Adrenal gland (tissue), 12 donors: ENCODE data around the gene MIP. TPM values are rescaled to one million over a fixed set of nuclear protein-coding genes. Genes with fewer than 3 reads are reported as not detected.

Experiments
- DNase-seq, 7 donors: peaks; one replicate each; pipeline ENCODE4 v3.0.0-alpha.2; 2019 to 2020
- H3K27ac ChIP-seq, 5 donors: fragments of 200-600 bp; sonication (generic) in 4 of 5; 1 replicate in 3 of 5; 2 replicates in 2 of 5; pipeline versions ENCODE4 v1.5.1 to v1.8.0; 2016 to 2020; ENCODE audit warnings: mild to moderate bottlenecking in 1 of 5
- H3K27me3 ChIP-seq: fragments of 200-600 bp; 2 replicates; pipeline ENCODE4 v1.8.0; 2021
- H3K36me3 ChIP-seq, 2 donors: fragments of 200-600 bp; replicated peaks in 1 of 2; 1 replicate in 1 of 2; 2 replicates in 1 of 2; pipeline versions ENCODE4 v1.5.1 to v1.8.0; 2018 to 2022
- H3K4me1 ChIP-seq, 2 donors: fragments of 200-600 bp; replicated peaks in 1 of 2; 1 replicate in 1 of 2; 2 replicates in 1 of 2; pipeline versions ENCODE4 v1.5.1 to v1.8.0; 2018 to 2021
- H3K4me3 ChIP-seq, 4 donors: fragments of 200-600 bp; sonication (generic) in 3 of 4; one replicate each; pipeline ENCODE4 v1.5.1; 2016 to 2018
- H3K9me3 ChIP-seq, 3 donors: fragments of 200-600 bp; sonication (generic) in 1 of 3; replicated peaks in 1 of 3; 1 replicate in 2 of 3; 2 replicates in 1 of 3; pipeline versions ENCODE4 v1.5.1 to v1.8.0; 2016 to 2021
- POLR2A ChIP-seq, 2 donors: fragments of 450-650 bp; IDR thresholded peaks; one replicate each; pipeline ENCODE4 v1.6.1; 2017; ENCODE audit warnings: antibody characterized with exemption in 2 of 2, mild to moderate bottlenecking in 2 of 2, moderate library complexity in 1 of 2
- WGBS, 4 donors: extraction: QIAGEN DNeasy Blood & Tissue Kit in 2 of 4; methylation state at CpG; one replicate each; pipeline versions ENCODE4 v1.1.5 to v1.1.7; 2013 to 2017; 5-methylcytosine and 5-hydroxymethylcytosine counted together
- intact Hi-C, 2 donors: fragments of 100-400 bp; cut with DNase I; formaldehyde crosslinking; loops; one replicate each; pipeline versions ENCODE4 v1.14.1 to v1.15.0; 2022 to 2023
- polyA plus RNA-seq, 3 donors: library from polyadenylated mRNA; stranded (reverse); fragments of 200-250 nt in 2 of 3; fragments of 350-450 nt in 1 of 3; fragmentation: Illumina TruSeq in 1 of 3; extraction: RNeasy Lipid Tissue Mini Kit (QIAGEN cat#74804) in 1 of 3; gene quantifications; one replicate each; pipeline ENCODE4 v1.2.3, GENCODE V29; 2013 to 2014
- total RNA-seq, 9 donors: library from RNA; depleted of rRNA in 4 of 9; stranded (reverse); fragments of >200 nt in 4 of 9; fragments of 120-200 nt in 1 of 9; fragmentation: NEBNext Ultra II Directional in 1 of 9; extraction: Animal tissue kit (Norgen Biotek cat#: 25700) in 1 of 9; gene quantifications; one replicate each; pipeline versions ENCODE4 v1.1.0 to v1.2.4, GENCODE V29; 2013 to 2023
- TF ChIP-seq, protein P1 (sequence below), 6 experiments: fragments of 450-650 bp in 4 of 6; fragments of 200-600 bp in 2 of 6; sonication (generic) in 1 of 6; IDR thresholded peaks; 1 replicate in 5 of 6; 2 replicates in 1 of 6; pipeline versions ENCODE4 v1.5.1 to v1.8.0; 2016 to 2021; ENCODE audit warnings: antibody characterized with exemption in 6 of 6, mild to moderate bottlenecking in 2 of 6, moderate library complexity in 1 of 6
- donor health status: healthy with polysubstance abuse.
- donor health status: Bipolar disorder and iron deficiency.
- donor health status: DM: yes; HTN: yes; CAD: no.
- donor health status: DM: no; HTN: no; CAD: no.
- donor health status: DM: no; HTN: no; CAD: no.
- donor health status: DM: yes; HTN: yes; CAD: no.

MIP gene
- total and polyA plus RNA-seq, 12 donors, result 0.08 to 1.6 (median 0.32) TPM; not detected in 5

DNA sequence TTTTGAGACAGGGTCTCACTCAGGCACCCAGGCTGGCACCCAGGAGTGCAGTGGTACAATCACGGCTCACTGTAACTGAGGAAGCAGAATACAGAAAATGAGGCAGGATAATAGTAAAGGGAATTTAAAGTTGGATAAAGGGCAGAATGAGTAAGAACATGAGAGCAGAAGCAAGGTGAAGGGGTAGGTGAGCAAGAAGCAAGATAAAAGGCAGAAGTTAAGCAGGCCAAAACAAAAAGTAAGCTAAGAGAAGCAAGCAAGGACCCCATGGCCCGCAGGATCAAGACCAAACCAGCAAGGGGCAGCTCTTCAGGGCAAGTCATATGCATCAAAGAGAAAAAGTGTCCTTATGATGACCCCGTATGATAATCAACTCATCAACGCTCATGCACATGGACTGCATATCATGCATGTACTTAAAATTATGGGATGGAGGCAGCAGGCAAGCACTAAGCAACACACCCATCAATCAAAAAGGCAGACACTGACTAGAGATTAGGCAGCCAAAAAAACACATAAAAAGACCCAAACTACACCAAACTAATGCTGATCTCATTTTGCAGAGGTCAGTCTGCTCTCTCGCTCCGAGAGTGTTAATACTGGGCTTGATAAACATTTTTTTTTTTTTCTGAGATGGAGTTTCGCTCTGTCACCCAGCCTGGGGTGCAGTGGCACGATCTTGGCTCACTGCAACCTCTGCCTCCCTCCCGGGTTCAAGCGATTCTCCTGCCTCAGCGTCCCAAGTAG is 16.9 kb downstream of the MIP start:
- no peaks in the 10 kb centered on the region for H3K27me3 ChIP-seq
- H3K4me3 ChIP-seq, result no peak overlapping the region
- no peak for DNase-seq
- TF ChIP-seq, protein P1, sequence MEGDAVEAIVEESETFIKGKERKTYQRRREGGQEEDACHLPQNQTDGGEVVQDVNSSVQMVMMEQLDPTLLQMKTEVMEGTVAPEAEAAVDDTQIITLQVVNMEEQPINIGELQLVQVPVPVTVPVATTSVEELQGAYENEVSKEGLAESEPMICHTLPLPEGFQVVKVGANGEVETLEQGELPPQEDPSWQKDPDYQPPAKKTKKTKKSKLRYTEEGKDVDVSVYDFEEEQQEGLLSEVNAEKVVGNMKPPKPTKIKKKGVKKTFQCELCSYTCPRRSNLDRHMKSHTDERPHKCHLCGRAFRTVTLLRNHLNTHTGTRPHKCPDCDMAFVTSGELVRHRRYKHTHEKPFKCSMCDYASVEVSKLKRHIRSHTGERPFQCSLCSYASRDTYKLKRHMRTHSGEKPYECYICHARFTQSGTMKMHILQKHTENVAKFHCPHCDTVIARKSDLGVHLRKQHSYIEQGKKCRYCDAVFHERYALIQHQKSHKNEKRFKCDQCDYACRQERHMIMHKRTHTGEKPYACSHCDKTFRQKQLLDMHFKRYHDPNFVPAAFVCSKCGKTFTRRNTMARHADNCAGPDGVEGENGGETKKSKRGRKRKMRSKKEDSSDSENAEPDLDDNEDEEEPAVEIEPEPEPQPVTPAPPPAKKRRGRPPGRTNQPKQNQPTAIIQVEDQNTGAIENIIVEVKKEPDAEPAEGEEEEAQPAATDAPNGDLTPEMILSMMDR (IDR thresholded peaks at IDR 0.05), result no peak
- TF ChIP-seq POLR2A (IDR thresholded peaks at IDR 0.05), result no peak
- no peaks in the 10 kb centered on the region for H3K4me1 ChIP-seq
- intact Hi-C loops, result no loop called here
- H3K27ac ChIP-seq, result no peak overlapping the region
- H3K36me3 ChIP-seq, result no peaks in the 10 kb centered on the region
- no peaks in the 10 kb centered on the region for H3K9me3 ChIP-seq
- 85 to 89% (median 87%) methylated on average over 10 to 11 of the region's 11 CpGs for WGBS, 4 donors

DNA sequence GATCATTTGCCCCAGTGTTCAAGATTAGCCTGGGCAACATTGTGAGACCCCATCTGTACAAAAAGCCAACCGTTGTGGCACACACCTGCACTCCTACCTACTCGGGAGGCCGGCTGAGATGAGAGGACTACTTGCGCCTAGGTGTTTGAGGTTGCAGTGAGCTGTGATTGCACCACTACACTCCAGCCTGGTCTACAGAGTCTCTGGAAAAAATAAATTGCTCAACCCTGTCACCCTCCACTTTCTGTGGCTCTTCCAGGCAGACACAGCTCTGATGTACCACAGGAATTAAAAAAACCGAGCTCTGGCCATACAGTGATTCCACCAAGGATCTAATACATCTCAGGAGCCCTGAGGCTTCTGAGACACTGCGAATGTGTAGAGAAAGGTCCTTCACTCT is 19.6 kb downstream of the MIP start:
- intact Hi-C loops, result no loop called here
- H3K4me1 ChIP-seq, result no peaks in the 10 kb centered on the region
- WGBS, 4 donors, result 90 to 97% (median 93%) methylated on average over 6 of the region's 6 CpGs
- no peak overlapping the region for H3K4me3 ChIP-seq
- peaks cover 0 to 4% of the 10 kb centered on the region in 2 donors for H3K36me3 ChIP-seq
- no peak for DNase-seq
- no peaks in the 10 kb centered on the region for H3K9me3 ChIP-seq
- H3K27ac ChIP-seq, result no peak overlapping the region
- no peaks in the 10 kb centered on the region for H3K27me3 ChIP-seq
- TF ChIP-seq POLR2A (IDR thresholded peaks at IDR 0.05), result no peak
- TF ChIP-seq, protein P1 (IDR thresholded peaks at IDR 0.05), result no peak

DNA sequence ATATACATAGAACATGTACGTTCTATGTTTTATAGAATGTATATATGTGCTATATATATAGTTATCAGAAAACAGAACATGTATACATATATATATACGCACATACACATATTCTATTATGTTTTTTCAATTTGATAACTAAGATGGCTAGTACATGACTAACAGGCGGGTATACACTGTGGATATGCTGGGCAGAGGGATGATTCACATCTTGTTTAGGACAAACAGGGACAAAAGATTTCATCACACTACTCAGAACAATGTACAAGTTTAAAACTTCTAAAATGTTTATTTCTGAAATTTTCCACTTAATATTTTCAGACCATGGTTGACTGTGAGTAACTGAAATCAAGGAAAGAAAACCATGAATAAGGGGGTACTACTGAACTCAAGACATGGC is 22.6 kb downstream of the MIP start:
- no peaks in the 10 kb centered on the region for H3K27me3 ChIP-seq
- no peak for TF ChIP-seq POLR2A (IDR thresholded peaks at IDR 0.05)
- TF ChIP-seq, protein P1 (IDR thresholded peaks at IDR 0.05), result no peak
- no peaks in the 10 kb centered on the region for H3K4me1 ChIP-seq
- no peak for DNase-seq
- intact Hi-C loops, result no loop called here
- H3K27ac ChIP-seq, result no peak overlapping the region
- peaks cover 0 to 4% of the 10 kb centered on the region in 2 donors for H3K36me3 ChIP-seq
- WGBS, 4 donors, result 93 to 97% (median 96%) methylated on average over 3 of the region's 3 CpGs
- H3K9me3 ChIP-seq, result no peaks in the 10 kb centered on the region
- H3K4me3 ChIP-seq, result no peak overlapping the region

DNA sequence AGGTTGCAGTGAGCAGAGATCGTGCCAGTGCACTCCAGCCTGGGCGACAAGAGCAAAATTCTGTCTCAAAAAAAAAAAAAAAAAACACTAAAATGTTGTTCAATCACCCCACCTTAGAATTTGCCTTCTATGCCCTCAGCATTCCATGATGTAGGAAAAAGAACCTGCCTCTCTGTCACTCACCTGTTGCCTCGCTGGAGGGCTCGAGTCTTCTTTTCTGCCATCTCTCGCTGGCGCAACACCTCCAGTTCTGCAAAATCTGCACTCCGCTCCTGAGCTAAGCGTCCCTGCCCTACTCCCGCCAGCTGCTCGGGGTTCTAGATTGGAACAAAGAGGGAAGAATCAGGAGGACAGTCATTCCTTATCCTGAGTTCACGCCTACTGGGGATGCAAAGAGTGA is 23.2 kb downstream of the MIP start:
- Histone ChIP-seq H3K27ac (no peak overlapping the region), H3K4me3 (no peak overlapping the region), H3K4me1 (no peaks in the 10 kb centered on the region), H3K36me3 (peaks cover 0 to 4% of the 10 kb centered on the region in 2 donors), H3K27me3 (no peaks in the 10 kb centered on the region), H3K9me3 (no peaks in the 10 kb centered on the region)
- DNase-seq, result no peak
- TF ChIP-seq, protein P1 (IDR thresholded peaks at IDR 0.05), result no peak
- TF ChIP-seq POLR2A (IDR thresholded peaks at IDR 0.05), result no peak
- 96 to 99% (median 97%) methylated on average over 11 of the region's 11 CpGs for WGBS, 4 donors
- intact Hi-C loops, result no loop called here
